H1 (cell line): ENCODE measurements around the gene RASSF4. TPM values are rescaled to one million over a fixed set of nuclear protein-coding genes. Genes with fewer than 3 reads are reported as not detected.
A peak's percentile ranks its signal among the peaks of the same experiment; 100 is the strongest.

Source experiments
- CTCF ChIA-PET: fragments of 300-600 bp; sonication (Branson Sonifier 250); formaldehyde crosslinking; loops from one replicate; lab custom pipeline; 2021; ENCODE audit not compliant: partially characterized antibody; lab: Charles Lee
- POLR2A ChIA-PET: fragments of 300-600 bp; sonication (Branson Sonifier 250); formaldehyde crosslinking; loops from one replicate; lab custom pipeline; 2021; ENCODE audit warnings: inconsistent platforms; ENCODE audit not compliant: partially characterized antibody; lab: Charles Lee
- DNase-seq, 2 experiments: peaks; one replicate each; pipeline versions ENCODE4 v3.0.0 to v3.0.0-alpha.2; 2010 to 2022; ENCODE audit warnings: low spot score in 2 of 2, low read depth in 1 of 2, mixed read lengths in 1 of 2
- FAIRE-seq: peaks from 2 replicates; lab custom pipeline; 2011; peaks lifted over from hg19 to GRCh38; lab: Jason Lieb, UNC
- H2AFZ ChIP-seq: 2 replicates; pipeline ENCODE4 v1.8.1; 2012; ENCODE audit warnings: low read length, inconsistent platforms
- H2AK5ac ChIP-seq: 2 replicates; pipeline ENCODE4 v1.6.1; 2013; ENCODE audit warnings: low read depth, low read length
- H2BK120ac ChIP-seq: replicated peaks from 2 replicates; pipeline ENCODE3; 2013; ENCODE audit warnings: low read depth, low read length, inconsistent platforms
- H2BK12ac ChIP-seq: 2 replicates; pipeline ENCODE4 v1.6.1; 2013; ENCODE audit warnings: low read depth, low read length
- H2BK15ac ChIP-seq: 2 replicates; pipeline ENCODE4 v1.6.1; 2013; ENCODE audit warnings: low read length
- H2BK20ac ChIP-seq: 2 replicates; pipeline ENCODE4 v1.6.1; 2013; ENCODE audit warnings: low read length
- H2BK5ac ChIP-seq: 2 replicates; pipeline ENCODE4 v1.6.1; 2013; ENCODE audit warnings: low read depth, low read length
- H3K14ac ChIP-seq: 2 replicates; pipeline ENCODE4 v1.6.1; 2013; ENCODE audit warnings: inconsistent platforms; ENCODE audit not compliant: insufficient read length
- H3K18ac ChIP-seq: 2 replicates; pipeline ENCODE4 v1.6.1; 2013; ENCODE audit warnings: low read length; ENCODE audit errors: extremely low read depth
- H3K23ac ChIP-seq: 2 replicates; pipeline ENCODE4 v1.6.1; 2013; ENCODE audit warnings: inconsistent platforms; ENCODE audit not compliant: insufficient read length
- H3K23me2 ChIP-seq: 2 replicates; pipeline ENCODE4 v1.6.1; 2013; ENCODE audit warnings: low read depth, low read length
- H3K27ac ChIP-seq: 2 replicates; pipeline ENCODE4 v1.6.1; 2011; ENCODE audit warnings: low read depth, low read length, inconsistent platforms
- H3K27me3 ChIP-seq, 4 experiments: replicated peaks in 1 of 4; 1 replicate in 1 of 4; 2 replicates in 3 of 4; pipeline versions ENCODE4 v1.6.1 to v1.8.1; 2011 to 2013; ENCODE audit warnings: low read length in 3 of 4, mild to moderate bottlenecking in 3 of 4, inconsistent platforms in 2 of 4, mixed read lengths in 2 of 4, moderate library complexity in 1 of 4; ENCODE audit not compliant: control insufficient read depth in 3 of 4, insufficient read depth in 3 of 4; ENCODE audit errors: extremely low read depth in 1 of 4
- H3K36me3 ChIP-seq, 4 experiments: 2 replicates each; pipeline versions ENCODE4 v1.6.1 to v1.8.1; 2011 to 2013; ENCODE audit warnings: mild to moderate bottlenecking in 4 of 4, low read length in 3 of 4, moderate library complexity in 2 of 4, control low read depth in 1 of 4, inconsistent platforms in 1 of 4; ENCODE audit not compliant: insufficient read depth in 4 of 4, control insufficient read depth in 2 of 4
- H3K4ac ChIP-seq: replicated peaks from 2 replicates; pipeline ENCODE3; 2013; ENCODE audit warnings: low read length, low read depth, mixed read lengths, inconsistent platforms; ENCODE audit not compliant: insufficient read length
- H3K4me1 ChIP-seq, 4 experiments: replicated peaks in 1 of 4; 1 replicate in 1 of 4; 2 replicates in 3 of 4; pipeline versions ENCODE4 v1.6.1 to v1.8.1; 2011 to 2013; ENCODE audit warnings: low read length in 3 of 4, inconsistent platforms in 2 of 4, mixed read lengths in 1 of 4; ENCODE audit not compliant: insufficient read depth in 4 of 4, control insufficient read depth in 3 of 4
- H3K4me2 ChIP-seq, 2 experiments: 2 replicates each; pipeline versions ENCODE4 v1.6.1 to v1.8.1; 2011 to 2013; ENCODE audit warnings: low read depth in 2 of 2, low read length in 2 of 2, control low read depth in 1 of 2, inconsistent platforms in 1 of 2, mild to moderate bottlenecking in 1 of 2; ENCODE audit not compliant: insufficient read depth in 1 of 2
- H3K4me3 ChIP-seq, 4 experiments: fragments of 200-600, 300-600 bp in 1 of 4; sonication (generic), shearing (Covaris generic), sonication (Bioruptor Twin) in 1 of 4; 2 replicates each; pipeline versions ENCODE4 v1.5.1 to v1.8.1; 2011 to 2016; ENCODE audit warnings: low read length in 4 of 4, low read depth in 3 of 4, control low read depth in 2 of 4, inconsistent platforms in 2 of 4, mild to moderate bottlenecking in 2 of 4, mixed read lengths in 1 of 4, moderate library complexity in 1 of 4; ENCODE audit not compliant: insufficient read depth in 2 of 4; ENCODE audit errors: extremely low read depth in 1 of 4
- H3K56ac ChIP-seq: replicated peaks from 2 replicates; pipeline ENCODE3; 2013; ENCODE audit warnings: low read depth, mild to moderate bottlenecking, mixed read lengths, low read length, inconsistent platforms; ENCODE audit not compliant: insufficient read length
- H3K79me1 ChIP-seq: 2 replicates; pipeline ENCODE4 v1.6.1; 2013; ENCODE audit warnings: low read depth, low read length, control low read depth
- H3K79me2 ChIP-seq, 2 experiments: 2 replicates each; pipeline versions ENCODE4 v1.6.1 to v1.8.1; 2012 to 2013; ENCODE audit warnings: low read length in 2 of 2, mild to moderate bottlenecking in 2 of 2, inconsistent platforms in 1 of 2; ENCODE audit not compliant: insufficient read depth in 2 of 2, control insufficient read depth in 1 of 2
- H3K9ac ChIP-seq, 4 experiments: replicated peaks in 1 of 4; 1 replicate in 1 of 4; 2 replicates in 3 of 4; pipeline versions ENCODE4 v1.6.1 to v1.8.1; 2011 to 2013; ENCODE audit warnings: low read depth in 3 of 4, low read length in 3 of 4, control low read depth in 2 of 4, mild to moderate bottlenecking in 2 of 4, moderate library complexity in 2 of 4, inconsistent platforms in 1 of 4; ENCODE audit errors: extremely low read depth in 1 of 4
- H3K9me3 ChIP-seq, 2 experiments: 2 replicates each; pipeline versions ENCODE4 v1.6.1 to v1.8.1; 2012 to 2013; ENCODE audit warnings: mild to moderate bottlenecking in 2 of 2, moderate library complexity in 2 of 2, control low read depth in 1 of 2, inconsistent platforms in 1 of 2, low read depth in 1 of 2, low read length in 1 of 2, mixed read lengths in 1 of 2; ENCODE audit not compliant: insufficient read depth in 2 of 2
- H4K20me1 ChIP-seq, 2 experiments: replicated peaks in 1 of 2; 2 replicates each; pipeline versions ENCODE3 to v1.8.1; 2011 to 2013; ENCODE audit warnings: inconsistent platforms in 2 of 2, low read length in 2 of 2, mild to moderate bottlenecking in 1 of 2; ENCODE audit not compliant: insufficient read depth in 2 of 2, control insufficient read depth in 1 of 2
- H4K5ac ChIP-seq: 2 replicates; pipeline ENCODE4 v1.6.1; 2013; ENCODE audit warnings: low read length, low read depth, mixed read lengths, inconsistent platforms; ENCODE audit not compliant: insufficient read length
- H4K8ac ChIP-seq: 2 replicates; pipeline ENCODE4 v1.8.0; 2013; ENCODE audit warnings: mild to moderate bottlenecking, moderate library complexity, low read length, inconsistent platforms; ENCODE audit not compliant: insufficient read depth; ENCODE audit errors: extremely low read depth
- H4K91ac ChIP-seq: replicated peaks from 2 replicates; pipeline ENCODE3; 2013; ENCODE audit warnings: low read length, mixed read lengths, inconsistent platforms; ENCODE audit not compliant: insufficient read length
- BACH1 ChIP-seq: IDR thresholded peaks from 2 replicates; pipeline ENCODE4 v1.6.1; 2012; ENCODE audit warnings: low read length, improper control_type of control experiment
- CBX8 ChIP-seq: fragments of 300-800, 300-1000 bp; sonication (generic); IDR thresholded peaks from 2 replicates; pipeline ENCODE4 v1.7.1; 2016; ENCODE audit warnings: low read depth, low read length, borderline replicate concordance
- CREB1 ChIP-seq: IDR thresholded peaks from 2 replicates; pipeline ENCODE4 v1.6.1; 2012; ENCODE audit warnings: inconsistent platforms
- CTCF ChIP-seq, 3 experiments: IDR thresholded peaks; 1 replicate in 2 of 3; 2 replicates in 1 of 3; pipeline versions ENCODE4 v1.5.1 to v1.6.1; 2011; ENCODE audit warnings: low read length in 3 of 3, mild to moderate bottlenecking in 3 of 3, inconsistent platforms in 2 of 3, low read depth in 1 of 3, moderate library complexity in 1 of 3; ENCODE audit not compliant: insufficient read depth in 1 of 3; ENCODE audit errors: control extremely low read depth in 1 of 3
- E2F6 ChIP-seq: IDR thresholded peaks from 2 replicates; pipeline ENCODE4 v1.6.1; 2012; ENCODE audit warnings: inconsistent platforms
- RBBP5 ChIP-seq: IDR thresholded peaks from 2 replicates; pipeline ENCODE4 v1.7.1; 2012; ENCODE audit warnings: low read depth, mild to moderate bottlenecking, inconsistent platforms, low read length, moderate library complexity, borderline replicate concordance
- TAF1 ChIP-seq: IDR thresholded peaks from 2 replicates; pipeline ENCODE4 v1.6.1; 2011; ENCODE audit warnings: mild to moderate bottlenecking, low read depth, low read length
- TCF12 ChIP-seq: IDR thresholded peaks from 2 replicates; pipeline ENCODE4 v1.6.1; 2011; ENCODE audit warnings: low read depth, mild to moderate bottlenecking, low read length
- TEAD4 ChIP-seq: IDR thresholded peaks from 2 replicates; pipeline ENCODE4 v1.6.1; 2012; ENCODE audit warnings: low read depth, low read length, inconsistent platforms, mixed read lengths
- WGBS, 2 experiments: shearing (Covaris generic) in 1 of 2; methylation state at CpG; one replicate each; pipeline versions ENCODE4 v1.1.6 to v1.1.7; 2013 to 2015; ENCODE audit warnings: low lambda C conversion rate in 2 of 2, mixed read lengths in 2 of 2, inconsistent platforms in 1 of 2, low coverage in 1 of 2, missing lambda C conversion rate in 1 of 2; ENCODE audit not compliant: insufficient replicate concordance in 2 of 2, insufficient coverage in 1 of 2, insufficient read length in 1 of 2; ENCODE audit errors: extremely low coverage in 1 of 2, missing lambda C conversion rate in 1 of 2; 5-methylcytosine and 5-hydroxymethylcytosine counted together
- polyA plus RNA-seq, 7 experiments: library from polyadenylated mRNA; depleted of rRNA in 3 of 7; stranded (reverse) in 5 of 7; unstranded in 2 of 7; fragments of >200 nt in 5 of 7; fragments of 200-250 nt in 2 of 7; gene quantifications; 1 replicate in 5 of 7; 2 replicates in 1 of 7; 4 replicates in 1 of 7; pipeline versions ENCODE4 v1.2.1 to v1.2.3, GENCODE V29; 2011 to 2013; ENCODE audit warnings: missing spikeins in 2 of 7, mixed read lengths in 2 of 7
- total RNA-seq: library from RNA; stranded (reverse); fragmentation: NEBNext Ultra II Directional; extraction: Animal tissue kit (Norgen Biotek cat#: 25700); gene quantifications from 2 replicates; pipeline ENCODE4 v1.2.1, GENCODE V29; 2021

Gene RASSF4
- total and polyA plus RNA-seq, 2 of the 8 experiments (the other 6 are each of a cell fraction or from before 2014, with no cell fraction given), result 14.3 to 14.5 TPM

- H3K4me1 ChIP-seq, result peaks cover 12 to 35% (median 27%) of the 10 kb centered on the region in 4 experiments
- no peak overlapping the region for H2BK5ac ChIP-seq
- H3K4me3 ChIP-seq, result no peak overlapping the region
- H2BK12ac ChIP-seq, result no peak overlapping the region
- H3K56ac ChIP-seq, result no peak overlapping the region
- no peak for DNase-seq
- WGBS, 2 experiments, result 92% methylated on average over 12 of the region's 12 CpGs; no CpG with 5 or more reads in 1 of the 2 experiments
- no peak overlapping the region for H3K4me2 ChIP-seq
- no peaks in the 10 kb centered on the region for H3K79me2 ChIP-seq
- H3K9ac ChIP-seq, result no peak overlapping the region
- H2BK15ac ChIP-seq, result 0 out of 2 replicates have a peak overlapping the region, but pooled peaks have one; percentile 40
- no peak overlapping the region for H2BK120ac ChIP-seq
- H4K5ac ChIP-seq, result no peak overlapping the region
- H2BK20ac ChIP-seq, result no peak overlapping the region
- H3K27me3 ChIP-seq, result no peaks in the 10 kb centered on the region; a peak in 1 of 7 replicates
- H4K20me1 ChIP-seq, result peaks cover 0 to 2% of the 10 kb centered on the region in 2 experiments
- no peak overlapping the region for H3K23ac ChIP-seq
- peaks cover 0 to 6% (median 0%) of the 10 kb centered on the region in 4 experiments; a peak in 3 of 8 replicates for H3K36me3 ChIP-seq
- peaks cover 14% of the 10 kb centered on the region; the same call in 1 of the 2 replicates for H3K23me2 ChIP-seq
- no peak overlapping the region for H2AFZ ChIP-seq
- no peak overlapping the region for H3K18ac ChIP-seq
- no peak overlapping the region for H3K27ac ChIP-seq
- no peaks in the 10 kb centered on the region for H3K9me3 ChIP-seq
- no peak for FAIRE-seq
- H2AK5ac ChIP-seq, result no peak overlapping the region
- ChIA-PET POLR2A (interaction anchor here (0.8 to 1.9 kb wide), 5 partner anchors 9 to 39 kb away, joined by 3 to 7 read pairs (median 4); partner anchors contain the start of gene RASSF4), CTCF (interaction anchor here (1.2 to 2.6 kb wide), 7 partner anchors 9 to 47 kb away, joined by 4 to 26 read pairs (median 6); no protein-coding TSS in a partner anchor)
- no peak overlapping the region for H3K4ac ChIP-seq
- H3K14ac ChIP-seq, result no peak overlapping the region
- H3K79me1 ChIP-seq, result peaks cover 5% of the 10 kb centered on the region; the same call in 1 of the 2 replicates
- no peak overlapping the region for H4K8ac ChIP-seq
- H4K91ac ChIP-seq, result no peak overlapping the region
- TF ChIP-seq CBX8 (no peak), E2F6 (no peak), CREB1 (no peak), BACH1 (no peak), TEAD4 (no peak), TCF12 (no peak), CTCF (IDR thresholded peaks at IDR 0.05; ENCODE audit: control extremely low read depth in 1 of 3, insufficient read depth in 1 of 3, low read depth in 1 of 3, low read length in 3 of 3) (no peak), TAF1 (no peak), RBBP5 (no peak)
Observed at GRCh38 chr10:44971935-44972757, 12.5 kb downstream of the RASSF4 start.
